Subcutaneous abdominal adipose tissue (tissue), 5 donors: Measurements from ENCODE around the gene RAB21.

Source experiments
- H3K27ac ChIP-seq: one replicate; pipeline ENCODE4 v1.7.0; 2013; ENCODE audit warnings: low read depth, mild to moderate bottlenecking, inconsistent platforms, low read length, moderate library complexity
- H3K27me3 ChIP-seq, 5 donors: one replicate each; pipeline ENCODE4 v1.7.0; 2013; ENCODE audit warnings: low read length in 5 of 5, inconsistent platforms in 1 of 5; ENCODE audit not compliant: control insufficient read depth in 5 of 5, insufficient read depth in 4 of 5
- H3K36me3 ChIP-seq, 5 donors: one replicate each; pipeline ENCODE4 v1.7.0; 2013; ENCODE audit warnings: low read length in 5 of 5; ENCODE audit not compliant: control insufficient read depth in 5 of 5, insufficient read depth in 5 of 5
- H3K4me1 ChIP-seq, 5 donors: one replicate each; pipeline ENCODE4 v1.7.0; 2013; ENCODE audit warnings: low read length in 5 of 5, mild to moderate bottlenecking in 3 of 5, moderate library complexity in 1 of 5; ENCODE audit not compliant: control insufficient read depth in 5 of 5, insufficient read depth in 5 of 5
- H3K4me3 ChIP-seq, 5 donors: one replicate each; pipeline ENCODE4 v1.7.0; 2013; ENCODE audit warnings: low read length in 5 of 5, low read depth in 1 of 5
- H3K9ac ChIP-seq, 5 donors: one replicate each; pipeline ENCODE4 v1.7.0; 2013; ENCODE audit warnings: low read length in 5 of 5, mild to moderate bottlenecking in 4 of 5, moderate library complexity in 3 of 5
- H3K9me3 ChIP-seq, 5 donors: one replicate each; pipeline ENCODE4 v1.7.0; 2013; ENCODE audit warnings: low read length in 5 of 5; ENCODE audit not compliant: control insufficient read depth in 5 of 5
- donor health status: healthy.
- donor health status: healthy.
- donor health status: healthy.
- donor health status: healthy.
- donor health status: healthy.

The RAB21 gene

DNA sequence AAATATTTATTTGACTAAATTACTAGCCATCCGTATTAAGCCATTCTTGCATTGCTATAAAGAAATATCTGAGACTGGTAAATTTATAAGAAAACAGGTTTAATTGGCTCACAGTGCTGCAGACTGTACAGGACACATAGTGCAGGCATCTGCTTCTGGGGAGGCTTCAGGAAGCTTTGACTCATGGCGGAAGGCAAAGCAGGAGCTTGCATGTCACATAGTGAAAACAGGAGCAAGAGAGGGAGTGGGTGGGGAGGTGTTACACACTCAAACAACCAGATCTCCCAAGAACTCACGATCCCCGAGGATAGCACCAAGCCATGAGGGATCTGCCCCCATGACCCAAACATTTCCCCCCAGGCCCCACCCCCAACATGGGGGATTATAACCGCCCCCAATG, 26.7 kb upstream of the RAB21 start:
- Histone ChIP-seq H3K9ac (no peak overlapping the region), H3K4me3 (no peak overlapping the region), H3K4me1 (no peaks in the 10 kb centered on the region), H3K9me3 (peaks cover 0 to 7% (median 0%) of the 10 kb centered on the region in 5 donors), H3K36me3 (no peaks in the 10 kb centered on the region), H3K27me3 (no peaks in the 10 kb centered on the region), H3K27ac (no peak overlapping the region)

GRCh38 chr12:71730936-71731335, 23.7 kb upstream of the RAB21 start:
- Histone ChIP-seq H3K9me3 (no peaks in the 10 kb centered on the region), H3K27me3 (no peaks in the 10 kb centered on the region), H3K4me3 (no peak overlapping the region), H3K27ac (no peak overlapping the region), H3K36me3 (no peaks in the 10 kb centered on the region), H3K4me1 (no peaks in the 10 kb centered on the region), H3K9ac (no peak overlapping the region)

- Histone ChIP-seq H3K27me3 (no peaks in the 10 kb centered on the region), H3K36me3 (no peaks in the 10 kb centered on the region), H3K4me3 (no peak overlapping the region), H3K4me1 (no peaks in the 10 kb centered on the region), H3K9ac (no peak overlapping the region), H3K9me3 (no peaks in the 10 kb centered on the region), H3K27ac (no peak overlapping the region)
Observed at GRCh38 chr12:71731439-71732356, 23.0 kb upstream of the RAB21 start.

- H3K27ac ChIP-seq, result no peak overlapping the region
- H3K4me1 ChIP-seq, result no peaks in the 10 kb centered on the region
- H3K36me3 ChIP-seq, result no peaks in the 10 kb centered on the region
- H3K4me3 ChIP-seq, result no peak overlapping the region
- no peak overlapping the region for H3K9ac ChIP-seq
- no peaks in the 10 kb centered on the region for H3K9me3 ChIP-seq
- H3K27me3 ChIP-seq, result no peaks in the 10 kb centered on the region
Observed at GRCh38 chr12:71732357-71732712, 22.3 kb upstream of the RAB21 start.

DNA sequence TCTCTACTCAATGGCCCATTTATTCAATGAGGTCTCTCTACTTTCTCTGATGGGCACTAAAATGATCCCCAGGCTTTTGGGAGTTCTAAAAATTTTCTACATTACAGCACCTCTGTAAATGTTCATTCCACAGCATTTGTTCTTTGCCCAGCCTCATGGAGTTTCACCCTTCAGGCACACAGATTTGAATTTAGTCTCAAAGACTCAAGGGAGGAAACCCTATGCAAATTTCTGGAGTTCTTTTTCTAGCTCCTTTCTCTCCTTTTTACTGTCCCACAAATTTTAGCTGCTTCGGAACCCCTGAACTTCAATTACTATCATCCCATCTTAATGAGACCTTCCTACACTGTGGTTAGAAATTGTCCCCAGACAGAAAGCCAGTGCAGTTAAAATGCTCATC, 17.5 kb upstream of the RAB21 start:
- no peaks in the 10 kb centered on the region for H3K36me3 ChIP-seq
- no peaks in the 10 kb centered on the region for H3K4me1 ChIP-seq
- H3K9me3 ChIP-seq, result no peaks in the 10 kb centered on the region
- no peak overlapping the region for H3K4me3 ChIP-seq
- H3K27ac ChIP-seq, result no peak overlapping the region
- H3K9ac ChIP-seq, result no peak overlapping the region
- no peaks in the 10 kb centered on the region for H3K27me3 ChIP-seq

DNA sequence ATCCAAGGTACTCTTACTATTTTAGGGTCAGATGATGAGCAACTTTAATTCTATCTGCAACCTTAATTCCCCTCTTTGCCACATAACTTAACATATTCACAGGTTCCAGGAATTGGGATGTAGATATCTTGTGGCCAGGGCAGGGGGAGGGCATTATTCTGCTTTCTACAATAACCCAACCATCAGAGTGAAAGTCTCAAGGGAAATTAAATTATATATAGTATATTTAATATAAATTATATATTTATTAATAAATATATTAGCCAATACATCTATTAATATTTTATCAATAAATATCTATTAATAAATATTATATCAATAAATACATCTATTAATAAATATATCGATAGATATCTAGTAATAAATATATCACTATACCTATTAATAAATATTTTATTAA, 11.7 kb upstream of the RAB21 start:
- no peaks in the 10 kb centered on the region for H3K27me3 ChIP-seq
- H3K4me1 ChIP-seq, result no peaks in the 10 kb centered on the region
- H3K36me3 ChIP-seq, result no peaks in the 10 kb centered on the region
- no peak overlapping the region for H3K9ac ChIP-seq
- no peak overlapping the region for H3K27ac ChIP-seq
- no peaks in the 10 kb centered on the region for H3K9me3 ChIP-seq
- H3K4me3 ChIP-seq, result no peak overlapping the region

DNA sequence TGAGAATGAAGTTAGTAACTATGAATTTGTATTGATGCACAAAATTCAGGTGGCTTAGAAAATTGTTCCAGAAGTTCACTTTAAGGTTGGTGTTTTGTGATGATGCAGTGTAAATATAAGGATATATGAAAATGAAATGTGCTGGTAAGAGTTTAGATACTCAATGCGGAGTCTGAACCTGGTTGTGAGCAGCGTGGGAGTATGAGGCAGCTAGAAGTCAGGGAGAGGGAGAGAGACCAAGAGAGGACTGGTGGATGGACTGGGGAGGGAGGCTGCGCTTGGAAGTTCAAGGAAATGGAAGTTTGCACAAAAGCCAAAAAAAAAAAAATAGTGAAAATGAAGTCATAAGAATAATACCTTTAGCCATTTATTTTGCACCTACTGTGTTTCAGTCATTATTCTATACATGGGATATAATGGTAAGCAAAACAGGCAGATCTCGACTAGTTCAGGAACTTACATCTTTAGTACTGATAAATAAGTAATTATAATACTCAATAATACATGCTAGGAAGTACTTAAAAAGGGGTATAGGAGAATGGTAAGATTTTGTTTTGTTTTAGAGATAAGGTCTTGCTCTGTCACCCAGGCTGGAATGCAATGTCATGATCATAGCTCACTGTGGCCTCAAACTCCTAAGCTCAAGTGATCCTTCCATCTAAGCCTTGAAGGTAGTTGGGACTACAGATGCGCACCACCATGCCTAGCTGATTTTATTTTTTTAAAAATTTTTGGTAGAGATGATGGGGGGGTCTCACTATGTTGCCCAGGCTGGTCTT, 10.0 kb upstream of the RAB21 start:
- Histone ChIP-seq H3K4me3 (no peak overlapping the region), H3K9ac (no peak overlapping the region), H3K9me3 (no peaks in the 10 kb centered on the region), H3K27me3 (no peaks in the 10 kb centered on the region), H3K4me1 (no peaks in the 10 kb centered on the region), H3K36me3 (no peaks in the 10 kb centered on the region), H3K27ac (no peak overlapping the region)

DNA sequence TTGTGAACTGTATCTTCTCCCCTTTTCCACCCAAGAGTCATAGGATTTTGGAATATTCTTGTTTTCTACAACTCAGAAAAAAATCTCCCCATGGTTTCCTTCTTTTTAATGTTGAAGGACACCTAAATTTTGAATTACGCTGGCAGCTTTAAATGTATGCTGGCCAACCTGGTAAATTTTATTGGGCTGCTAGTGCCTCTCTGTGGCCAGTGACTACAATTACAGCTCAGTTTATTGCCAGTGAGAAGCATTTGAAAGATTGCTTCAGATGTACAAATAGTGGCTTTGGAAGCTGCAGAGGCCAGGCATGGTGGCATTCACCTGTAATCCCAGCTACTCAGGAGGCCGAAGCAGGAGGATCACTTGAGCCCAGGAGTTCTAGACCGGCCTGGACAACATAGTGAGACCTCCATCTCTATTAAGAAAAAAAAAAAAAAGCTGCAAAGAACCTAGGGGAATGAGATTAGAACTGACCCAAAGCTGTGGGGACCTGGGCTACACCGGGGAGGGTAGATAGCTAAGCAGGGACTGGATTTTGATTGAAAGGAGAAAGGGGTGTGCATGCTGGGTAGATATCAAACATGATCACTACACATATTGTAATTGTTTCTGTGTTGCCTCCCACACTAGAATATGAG, 7.6 kb upstream of the RAB21 start:
- Histone ChIP-seq H3K9ac (no peak overlapping the region), H3K36me3 (no peaks in the 10 kb centered on the region), H3K27ac (no peak overlapping the region), H3K9me3 (no peaks in the 10 kb centered on the region), H3K27me3 (peaks cover 0 to 2% (median 0%) of the 10 kb centered on the region in 5 donors), H3K4me3 (no peak overlapping the region), H3K4me1 (no peaks in the 10 kb centered on the region)

DNA sequence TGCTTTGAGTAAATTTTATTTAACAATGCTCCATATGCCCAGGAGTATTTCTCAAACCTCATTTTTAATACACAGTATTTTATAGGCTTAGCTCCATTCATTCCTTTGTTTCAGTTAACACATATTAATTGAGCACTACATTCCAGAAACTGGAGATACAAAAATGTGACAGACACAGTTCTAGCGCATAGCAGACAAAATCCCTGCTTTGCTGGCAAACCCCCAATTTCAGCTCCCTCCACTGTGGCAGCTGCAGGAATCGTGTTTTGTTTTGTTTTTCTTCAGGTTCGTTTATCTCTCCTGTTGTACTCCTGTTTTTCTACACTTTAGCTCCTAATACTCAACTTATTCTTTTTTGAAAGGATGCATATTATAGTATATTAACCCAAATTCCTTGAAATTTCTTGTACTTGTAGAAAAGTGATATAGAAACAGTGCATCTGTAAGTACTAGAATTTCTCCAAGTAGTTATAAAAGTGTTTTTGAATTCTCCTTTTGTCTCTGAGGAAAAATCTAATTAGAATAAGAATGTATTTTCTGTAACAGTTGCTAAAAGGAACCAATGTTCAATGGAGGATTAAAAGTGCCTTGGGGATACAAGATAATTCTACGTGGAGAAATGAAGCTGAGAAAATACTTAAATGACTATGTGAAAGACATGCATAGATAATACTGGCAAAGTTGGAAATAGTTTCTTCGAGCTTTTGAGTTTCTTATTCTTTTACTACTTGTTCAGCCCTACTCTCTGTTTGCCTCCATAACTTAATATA, 6.4 kb upstream of the RAB21 start:
- peaks cover 0 to 2% (median 0%) of the 10 kb centered on the region in 5 donors for H3K27me3 ChIP-seq
- H3K27ac ChIP-seq, result no peak overlapping the region
- no peak overlapping the region for H3K4me3 ChIP-seq
- no peaks in the 10 kb centered on the region for H3K36me3 ChIP-seq
- no peak overlapping the region for H3K9ac ChIP-seq
- no peaks in the 10 kb centered on the region for H3K4me1 ChIP-seq
- H3K9me3 ChIP-seq, result no peaks in the 10 kb centered on the region
